OCI-LY7 (cell line): ENCODE data around the gene SDCBP2.

ENCODE experiments used
- CTCF ChIP-seq: fragments of 200-600 bp; sonication (generic); conservative IDR thresholded peaks from 2 replicates; pipeline ENCODE4 v1.5.1; 2014; ENCODE audit warnings: mild to moderate bottlenecking, antibody characterized with exemption, low read length, moderate library complexity, mixed read lengths
- EZH2phosphoT487 ChIP-seq: fragments of 200-600 bp; sonication (generic); IDR thresholded peaks from 2 replicates; pipeline ENCODE4 v1.6.1; 2018; ENCODE audit warnings: low read depth, borderline replicate concordance, mild to moderate bottlenecking, mixed run types, antibody characterized with exemption, low read length, moderate library complexity, mixed read lengths

GRCh38 chr20:1357921-1358671, 29.2 kb upstream of the SDCBP2 start:
- TF ChIP-seq CTCF (no peak), EZH2phosphoT487 (no peak)
